SKM-1 treated with dmso at 0.1 percent for 144 hours (cell line): ENCODE measurements around the gene ABCC3.

ENCODE experiments used
- DNase-seq: peaks from one replicate; lab custom pipeline; 2025; ENCODE audit not compliant: unreplicated experiment; lab: John Stamatoyannopoulos, UW

The ABCC3 gene

DNA sequence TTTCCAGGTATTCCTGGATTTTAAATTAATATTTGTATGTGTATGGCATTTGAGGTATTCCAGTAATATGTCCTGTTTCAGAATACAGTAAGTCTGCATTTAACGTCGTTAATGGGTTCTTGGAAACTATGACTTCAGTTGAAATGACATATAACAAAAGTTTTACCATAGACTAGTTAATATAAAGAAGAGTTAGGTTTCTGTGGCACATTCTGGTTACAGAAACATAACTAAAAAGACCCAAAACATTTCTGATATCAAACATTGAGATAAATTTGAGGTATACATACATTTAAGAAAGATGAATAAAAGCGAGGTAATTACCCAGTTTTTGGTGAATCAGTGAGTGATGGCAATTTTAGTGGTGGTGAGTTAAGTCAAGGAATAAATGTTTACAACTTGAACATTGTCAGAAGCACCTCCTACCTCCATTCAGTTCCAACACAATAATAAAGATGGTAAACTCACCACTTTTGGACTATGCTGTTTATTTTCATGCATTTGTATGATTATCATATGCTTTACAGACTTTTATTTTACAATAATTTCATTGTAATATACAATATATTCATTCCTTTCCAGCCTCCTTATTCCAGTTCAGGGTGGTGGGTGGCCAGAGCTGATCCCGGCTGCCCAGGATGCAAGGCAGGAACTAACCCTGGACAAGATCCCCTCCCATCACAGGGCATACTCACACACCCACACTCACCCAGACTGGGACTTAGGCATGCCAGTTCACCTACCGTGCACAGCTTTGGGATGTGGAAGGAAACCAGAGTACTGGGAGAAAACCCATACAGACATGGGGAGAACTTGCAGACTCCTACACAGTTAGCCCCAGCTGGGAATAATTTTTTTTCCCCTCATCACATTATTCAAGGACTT is 94.4 kb downstream of the ABCC3 start:
- no peak for DNase-seq

DNA sequence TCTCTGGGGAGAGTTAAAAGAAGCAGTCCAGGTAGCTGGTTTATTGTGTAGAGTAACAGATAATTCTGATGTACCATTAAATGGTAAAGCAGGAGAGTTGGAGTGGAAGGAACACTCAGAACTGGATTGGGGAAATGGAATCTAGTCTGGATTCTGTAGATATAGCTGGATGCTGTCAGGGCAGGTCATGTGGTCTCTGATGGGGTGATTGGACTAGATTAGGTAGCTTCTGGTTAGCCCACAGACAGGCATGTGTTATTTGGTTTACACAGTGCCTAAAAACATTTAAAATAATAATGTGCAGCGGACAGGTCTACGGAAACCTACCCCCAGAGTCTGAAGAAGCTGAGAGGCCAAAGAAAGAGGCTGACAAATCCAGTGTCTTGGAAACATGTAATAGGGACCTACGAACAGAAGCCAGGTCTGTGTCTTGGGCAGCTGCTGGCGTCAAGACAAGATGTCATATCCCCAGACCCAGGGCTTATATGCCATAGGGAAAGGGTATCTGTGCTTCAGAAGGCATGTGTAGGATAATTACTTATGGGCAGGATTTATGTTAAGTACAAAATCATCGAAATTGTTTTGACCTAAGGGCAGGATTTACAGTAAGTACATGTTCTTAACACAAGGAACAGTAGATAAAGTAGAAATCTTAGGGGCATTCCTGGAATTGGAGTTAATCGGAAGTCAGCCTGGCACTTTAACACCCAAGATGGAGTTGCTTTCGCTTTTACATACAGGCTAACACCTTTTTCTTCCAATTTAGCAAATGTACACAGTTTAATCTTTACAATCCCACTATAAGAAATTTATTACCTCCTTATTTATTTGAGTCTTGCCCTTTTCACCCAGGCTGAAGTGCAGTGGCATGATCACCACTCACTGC is 97.1 kb downstream of the ABCC3 start:
- no peak for DNase-seq

DNA sequence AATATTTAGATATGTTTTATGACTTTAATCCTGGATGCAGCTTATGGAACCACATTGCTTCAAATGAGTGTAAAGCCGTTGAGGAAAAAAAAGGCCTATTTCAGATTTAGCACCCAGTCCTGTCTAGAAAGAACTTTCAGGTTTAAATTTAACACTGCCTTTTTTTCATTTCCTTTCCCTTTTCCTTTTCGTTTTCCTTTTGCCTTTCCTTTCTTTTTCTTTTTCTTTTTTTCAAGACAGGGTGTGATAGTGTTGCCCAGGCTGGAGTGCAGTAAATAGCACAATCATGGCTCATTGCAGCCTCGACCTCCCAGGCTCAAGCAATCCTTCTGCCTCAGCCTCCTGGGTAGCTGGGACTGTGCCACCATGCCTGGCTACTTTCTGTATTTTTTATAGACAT is 100.6 kb downstream of the ABCC3 start:
- no peak for DNase-seq

DNA sequence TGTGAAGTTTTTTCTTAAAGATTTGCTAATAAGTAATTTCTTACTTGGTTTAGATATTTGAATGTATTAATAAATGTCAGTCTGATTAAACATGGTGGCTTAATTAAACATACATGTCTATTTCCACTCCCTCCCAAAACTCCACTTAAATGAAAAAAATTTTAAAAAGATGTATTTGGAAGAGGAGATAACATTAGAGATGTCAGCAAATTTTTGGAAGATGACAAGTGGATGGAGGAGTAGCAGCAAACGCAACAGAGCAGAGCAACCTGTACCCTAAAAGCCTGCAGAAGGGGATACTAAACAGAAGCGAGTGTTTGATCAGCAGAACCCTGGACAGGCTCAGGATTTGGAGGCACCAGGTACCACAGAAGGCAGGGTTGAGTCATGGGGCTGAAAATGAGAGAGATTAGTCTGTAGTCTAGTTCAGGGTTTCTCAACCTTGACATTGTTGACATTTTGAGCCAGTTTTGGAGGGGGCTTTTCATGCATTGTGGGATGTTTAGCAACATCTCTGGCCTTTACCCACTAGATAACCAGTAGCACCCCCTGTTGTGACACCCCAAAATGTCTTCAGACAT is 102.5 kb downstream of the ABCC3 start:
- DNase-seq: no peak

DNA sequence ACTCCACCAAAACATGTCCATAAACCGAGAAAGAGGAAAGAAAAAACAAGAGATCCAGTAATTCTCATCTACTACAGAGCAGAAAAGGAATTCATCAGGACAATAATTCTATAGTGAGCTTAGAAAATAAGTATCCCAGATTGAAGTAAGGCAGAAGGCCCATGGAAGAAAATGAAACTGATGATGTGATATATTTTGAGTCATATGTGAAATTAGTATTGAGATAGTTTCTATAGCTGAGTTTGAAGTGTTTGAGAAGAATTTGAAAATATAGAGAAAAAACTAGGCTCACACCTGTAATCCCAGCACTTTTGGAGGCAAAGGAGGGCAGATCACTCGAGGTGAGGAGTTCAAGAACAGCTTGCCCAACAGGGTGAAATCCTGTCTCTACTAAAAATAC is 104.4 kb downstream of the ABCC3 start:
- no peak for DNase-seq
